HepG2 (cell line): ENCODE measurements around the gene CHEK2. TPM values are rescaled to one million over a fixed set of nuclear protein-coding genes. Genes with fewer than 3 reads are reported as not detected.

Experiments used
- ATAC-seq: fragments of 200-7000 bp; cut with Tn5 transposase; 3 replicates; pipeline ENCODE4 v1.9.1; 2020; ENCODE audit warnings: mild to moderate bottlenecking, moderate library complexity
- BruUV-seq: library from RNA; stranded (reverse); fragments of 400-500 nt; replicated peaks from 2 replicates; lab custom pipeline; 2021; lab: Mats Ljungman, UMichigan
- CTCF ChIA-PET: fragments of 300-600 bp; formaldehyde crosslinking; extraction: SDS; loops from one replicate; lab custom pipeline; 2021; ENCODE audit warnings: low total read pairs, inconsistent platforms, low intra/inter-chr PET ratio; lab: Yijun Ruan, JAX
- POLR2A ChIA-PET: fragments of 350-600 bp; sonication (Branson Sonifier 250); formaldehyde crosslinking; loops from one replicate; lab custom pipeline; 2020; ENCODE audit warnings: antibody characterized with exemption, inconsistent platforms; lab: Yijun Ruan, JAX
- DNase-seq: peaks from one replicate; pipeline ENCODE4 v3.0.0-alpha.2; 2015; ENCODE audit warnings: low spot score
- FAIRE-seq: peaks from 3 replicates; lab custom pipeline; 2011; peaks lifted over from hg19 to GRCh38; lab: Jason Lieb, UNC
- H2AFZ ChIP-seq: one replicate; pipeline ENCODE4 v1.6.1; 2011; ENCODE audit warnings: low read length, inconsistent platforms
- H3K27ac ChIP-seq: fragments of 300-600 bp; 3 replicates; pipeline ENCODE4 v1.8.0; 2011; ENCODE audit warnings: mixed run types, mild to moderate bottlenecking, mixed read lengths, low read length, inconsistent platforms; ENCODE audit not compliant: insufficient read depth; ENCODE audit errors: extremely low read length
- H3K27me3 ChIP-seq, 2 experiments: fragments of 200-600 bp in 1 of 2; 2 replicates in 1 of 2; 3 replicates in 1 of 2; pipeline versions ENCODE4 v1.6.0 to v1.8.0; 2011; ENCODE audit warnings: low read length in 2 of 2, mild to moderate bottlenecking in 2 of 2, moderate library complexity in 2 of 2, inconsistent platforms in 1 of 2; ENCODE audit not compliant: insufficient read depth in 2 of 2, control insufficient read depth in 1 of 2
- H3K36me3 ChIP-seq, 2 experiments: fragments of 200-600 bp in 1 of 2; replicated peaks in 1 of 2; 2 replicates in 1 of 2; 3 replicates in 1 of 2; pipeline versions ENCODE4 v1.5.1 to v1.8.0; 2011; ENCODE audit warnings: low read length in 2 of 2, inconsistent platforms in 1 of 2; ENCODE audit not compliant: insufficient read depth in 2 of 2, control insufficient read depth in 1 of 2
- H3K4me1 ChIP-seq: 2 replicates; pipeline ENCODE4 v1.5.1; 2012; ENCODE audit warnings: low read length, inconsistent platforms; ENCODE audit not compliant: insufficient read depth
- H3K4me2 ChIP-seq: 2 replicates; pipeline ENCODE4 v1.6.0; 2011; ENCODE audit warnings: low read depth, low read length, inconsistent platforms
- H3K4me3 ChIP-seq, 3 experiments: fragments of 200-600 bp in 1 of 3; sonication (generic), shearing (Covaris generic) in 1 of 3; replicated peaks in 1 of 3; 2 replicates each; pipeline ENCODE4 v1.5.1; 2011 to 2016; ENCODE audit warnings: low read length in 3 of 3, inconsistent platforms in 2 of 3, low read depth in 2 of 3, mild to moderate bottlenecking in 2 of 3, control low read depth in 1 of 3, mixed read lengths in 1 of 3; ENCODE audit not compliant: insufficient read depth in 1 of 3
- H3K79me2 ChIP-seq: one replicate; pipeline ENCODE4 v1.6.1; 2011; ENCODE audit warnings: low read length, inconsistent platforms; ENCODE audit not compliant: insufficient read depth
- H3K9ac ChIP-seq: 2 replicates; pipeline ENCODE4 v1.6.0; 2011; ENCODE audit warnings: mild to moderate bottlenecking, low read depth, low read length, inconsistent platforms; ENCODE audit not compliant: insufficient read depth
- H3K9me3 ChIP-seq: 2 replicates; pipeline ENCODE4 v1.5.1; 2012; ENCODE audit warnings: mild to moderate bottlenecking, low read length
- H4K20me1 ChIP-seq: 2 replicates; pipeline ENCODE4 v1.6.0; 2011; ENCODE audit warnings: inconsistent platforms, mild to moderate bottlenecking, low read length, moderate library complexity; ENCODE audit not compliant: insufficient read depth
- MTF1 ChIP-seq: sonication (generic); formaldehyde crosslinking; IDR thresholded peaks from 2 replicates; pipeline ENCODE4 v1.5.0; 2020; ENCODE audit warnings: missing genetic modification reagents
- SATB2 ChIP-seq: sonication (generic); formaldehyde crosslinking; IDR thresholded peaks from 2 replicates; pipeline ENCODE4 v1.5.0; 2020; ENCODE audit warnings: missing genetic modification reagents
- SOX6 ChIP-seq, 2 experiments: fragments of 450-650 bp in 1 of 2; sonication (generic) in 1 of 2; formaldehyde crosslinking in 1 of 2; IDR thresholded peaks; 2 replicates each; pipeline versions ENCODE4 v1.4.0 to v1.6.1; 2017 to 2020; ENCODE audit warnings: antibody characterized with exemption in 1 of 2, mild to moderate bottlenecking in 1 of 2, missing genetic modification reagents in 1 of 2
- SPEN ChIP-seq: sonication (generic); formaldehyde crosslinking; IDR thresholded peaks from 2 replicates; pipeline ENCODE4 v1.5.1; 2020; ENCODE audit warnings: low read depth, mild to moderate bottlenecking, missing genetic modification reagents
- TEAD2 ChIP-seq: sonication (generic); formaldehyde crosslinking; IDR thresholded peaks from 2 replicates; pipeline ENCODE4 v1.9.0; 2021; ENCODE audit warnings: missing genetic modification reagents
- ZC3H13 ChIP-seq: sonication (generic); formaldehyde crosslinking; IDR thresholded peaks from 2 replicates; pipeline ENCODE4 v1.8.1; 2023; ENCODE audit warnings: mild to moderate bottlenecking, missing genetic modification reagents, moderate library complexity
- ZFX ChIP-seq: sonication (generic); formaldehyde crosslinking; IDR thresholded peaks from 2 replicates; pipeline ENCODE4 v1.4.0; 2020; ENCODE audit warnings: mild to moderate bottlenecking, low read depth, missing genetic modification reagents, moderate library complexity
- ZNF234 ChIP-seq: sonication (generic); formaldehyde crosslinking; conservative IDR thresholded peaks from 2 replicates; pipeline ENCODE4 v1.5.1; 2020; ENCODE audit warnings: mild to moderate bottlenecking, missing genetic modification reagents
- ZNF326 ChIP-seq: sonication (generic); formaldehyde crosslinking; IDR thresholded peaks from 2 replicates; pipeline ENCODE4 v1.4.0; 2020; ENCODE audit warnings: missing genetic modification reagents, borderline replicate concordance
- ZNF878 ChIP-seq: sonication (generic); formaldehyde crosslinking; IDR thresholded peaks from 2 replicates; pipeline ENCODE4 v1.8.1; 2023; ENCODE audit warnings: mild to moderate bottlenecking, missing genetic modification reagents, moderate library complexity
- WGBS: methylation state at CpG from one replicate; pipeline ENCODE4 v1.1.6; 2017; ENCODE audit warnings: low lambda C conversion rate; 5-methylcytosine and 5-hydroxymethylcytosine counted together
- in situ Hi-C: cut with HindIII; loops from 2 replicates; pipeline ENCODE4 v1.10.0; 2017; ENCODE audit warnings: low pct_unique_long_range_greater_than_20kb; ENCODE audit not compliant: extremely low pct_ligation_motif_present
- intact Hi-C: fragments of 100-400 bp; cut with micrococcal nuclease; formaldehyde crosslinking; loops from one replicate; pipeline ENCODE4 v1.10.0; 2022; ENCODE audit not compliant: unreplicated experiment
- polyA plus RNA-seq, 8 experiments: library from polyadenylated mRNA; depleted of rRNA in 3 of 8; stranded (reverse) in 7 of 8; unstranded in 1 of 8; fragments of >200 nt; fragmentation: Illumina TruSeq in 4 of 8; extraction: Trizol in 4 of 8; gene quantifications; 2 replicates each; pipeline versions ENCODE4 v1.2.1 to v1.2.3, GENCODE V29; 2011 to 2016; ENCODE audit warnings: low read depth in 4 of 8, missing spikeins in 1 of 8, mixed read lengths in 1 of 8; ENCODE audit not compliant: insufficient read depth in 1 of 8
- total RNA-seq, 5 experiments: library from RNA; depleted of rRNA; stranded (reverse); fragments of >200 nt; fragmentation: Illumina TruSeq; extraction: Trizol; gene quantifications; 2 replicates each; pipeline ENCODE4 v1.2.3, GENCODE V29; 2016; ENCODE audit warnings: low read depth in 1 of 5
- TF ChIP-seq, protein P1 (sequence below): IDR thresholded peaks from 2 replicates; pipeline ENCODE4 v1.6.1; 2016; ENCODE audit warnings: missing genetic modification reagents, missing compliant biosample characterization

Gene CHEK2
- total and polyA plus RNA-seq, 2 of the 13 experiments (the other 11 are each of a cell fraction or from before 2014, with no cell fraction given), result 27.0 to 40.5 TPM

GRCh38 chr22:28734393-28734792 lies 7.2 kb downstream of the CHEK2 start (continued):
- no peak for TF ChIP-seq SOX6 (IDR thresholded peaks at IDR 0.05)
- TF ChIP-seq SOX6 (CRISPR knock-in tag; IDR thresholded peaks at IDR 0.05), result no peak
- TF ChIP-seq MTF1, result no peak

GRCh38 chr22:28730179-28730578 lies 11.4 kb downstream of the CHEK2 start:
- Histone ChIP-seq H3K9me3 (no peaks in the 10 kb centered on the region), H2AFZ (no peak overlapping the region), H3K27me3 (no peaks in the 10 kb centered on the region), H3K27ac (no peak overlapping the region), H3K4me1 (no peaks in the 10 kb centered on the region), H4K20me1 (no peaks in the 10 kb centered on the region), H3K79me2 (peaks cover 3% of the 10 kb centered on the region), H3K9ac (no peak overlapping the region), H3K4me2 (no peak overlapping the region), H3K4me3 (no peak overlapping the region), H3K36me3 (peaks cover 8 to 33% of the 10 kb centered on the region in 2 experiments)
- intact Hi-C loops (no loop called here), in situ Hi-C loops (no loop called here)
- no peak for DNase-seq
- no peak for TF ChIP-seq ZC3H13 (CRISPR knock-in tag)
- no peak for TF ChIP-seq ZNF878
- TF ChIP-seq, protein P1, sequence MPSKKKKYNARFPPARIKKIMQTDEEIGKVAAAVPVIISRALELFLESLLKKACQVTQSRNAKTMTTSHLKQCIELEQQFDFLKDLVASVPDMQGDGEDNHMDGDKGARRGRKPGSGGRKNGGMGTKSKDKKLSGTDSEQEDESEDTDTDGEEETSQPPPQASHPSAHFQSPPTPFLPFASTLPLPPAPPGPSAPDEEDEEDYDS, result no peak
- TF ChIP-seq SPEN (CRISPR knock-in tag), result no peak
- TF ChIP-seq ZFX (CRISPR knock-in tag), result no peak
- TF ChIP-seq ZNF326, result no peak
- no peak for TF ChIP-seq ZNF234
- TF ChIP-seq TEAD2, result no peak
- TF ChIP-seq SATB2, result no peak
- no TSS peak for BruUV-seq
- FAIRE-seq, result no peak
- CTCF ChIA-PET, result no interaction called here
- 95% methylated on average over 3 of the region's 3 CpGs for WGBS
- ATAC-seq, result no peak
- POLR2A ChIA-PET, result interaction anchor here (1.4 kb wide), 1 partner anchor 16 kb away, joined by 3 read pairs; no protein-coding TSS in a partner anchor
